ENCODE results near the gene ZNF862. TPM values are rescaled to one million over a fixed set of nuclear protein-coding genes. Genes with fewer than 3 reads are reported as not detected.
A peak's percentile ranks its signal among the peaks of the same experiment; 100 is the strongest.

The ZNF862 gene
- total and polyA plus RNA-seq, 9 donors: 7.9 to 15.4 (median 8.7) TPM

DNA sequence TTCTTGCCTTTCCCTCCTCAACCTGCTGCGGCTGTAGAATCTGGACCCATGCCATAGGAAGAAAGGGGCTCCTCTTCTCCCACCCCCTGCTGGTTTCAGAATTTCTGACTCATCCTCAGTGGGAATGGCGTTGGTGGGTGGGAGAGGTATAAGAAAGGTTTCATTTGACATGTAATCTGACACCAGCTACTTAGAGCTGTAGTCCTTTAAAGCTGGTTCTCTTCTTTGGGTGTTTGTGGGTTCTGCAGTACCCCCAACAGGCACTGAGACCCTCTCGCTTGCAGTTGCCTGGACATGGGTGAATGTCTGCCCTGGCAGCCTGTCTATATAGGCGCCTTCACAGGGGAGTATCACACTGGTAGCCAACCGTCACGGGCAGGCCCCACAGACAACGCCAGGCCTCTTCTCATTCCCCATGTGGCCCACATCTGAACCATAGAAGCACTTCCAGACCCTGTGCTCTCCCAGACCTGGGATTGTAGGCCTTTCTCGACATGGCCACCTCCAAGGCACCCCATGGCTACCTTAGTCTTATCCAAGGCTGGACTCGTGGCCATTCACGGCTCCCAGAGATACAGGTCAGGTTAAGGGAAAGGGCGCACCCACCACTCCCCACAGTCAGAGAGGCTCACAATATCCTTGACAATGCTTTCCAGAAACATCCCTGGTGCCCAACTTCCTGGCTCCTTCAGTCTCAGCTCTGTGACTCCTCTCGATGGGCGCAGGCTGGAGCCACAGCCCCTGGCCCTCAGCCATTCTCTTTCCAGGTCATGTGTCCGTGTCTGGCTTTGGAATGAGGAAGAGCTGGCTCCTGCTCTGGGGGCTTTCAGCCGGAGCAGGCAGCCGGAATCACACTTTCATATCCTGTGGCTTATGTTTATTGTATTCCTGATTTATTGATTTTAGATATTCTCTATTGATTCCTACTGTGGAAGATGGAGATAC lies 17.5 kb downstream of the ZNF862 start:
- Histone ChIP-seq H3K27me3 (ENCODE audit: control insufficient read depth, insufficient read depth, low read length) (no peaks in the 10 kb centered on the region), H3K9me3 (replicated peaks; ENCODE audit: control insufficient read depth, low read depth, low read length) (no peaks in the 10 kb centered on the region), H3K27ac (ENCODE audit: low read length) (no peak overlapping the region), H3K4me1 (ENCODE audit: control insufficient read depth, insufficient read depth, low read length) (peaks cover 16% of the 10 kb centered on the region), H3K36me3 (ENCODE audit: control insufficient read depth, insufficient read depth, low read length) (peaks cover 19% of the 10 kb centered on the region), H3K4me3 (ENCODE audit: low read length) (no peak overlapping the region)
- 69% methylated on average over 9 of the region's 16 CpGs for WGBS (ENCODE audit: insufficient coverage)
- DNase-seq: peak; percentile 62

DNA sequence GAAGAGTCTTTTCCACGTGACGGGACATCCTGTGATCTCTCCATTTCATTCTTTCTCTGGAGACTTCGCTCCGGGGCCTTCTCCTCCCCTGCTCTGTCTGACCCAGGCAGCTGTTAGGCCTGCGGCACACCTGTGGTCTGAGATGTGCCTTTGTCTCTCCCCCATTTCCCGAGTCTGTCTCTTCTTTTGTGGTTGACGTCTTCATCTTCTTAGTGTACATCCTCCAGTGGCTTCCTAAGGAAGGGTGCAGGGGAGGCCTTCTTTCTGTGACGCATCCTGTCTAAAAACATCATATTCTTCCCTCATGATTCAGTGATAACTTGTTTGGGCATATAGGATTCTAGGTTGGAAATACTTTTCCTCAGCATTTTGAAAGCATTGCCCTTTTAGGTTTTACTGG lies 18.4 kb downstream of the ZNF862 start:
- H3K36me3 ChIP-seq (ENCODE audit: control insufficient read depth, insufficient read depth, low read length): peaks cover 27% of the 10 kb centered on the region

GRCh38 chr7:149859369-149859768 lies 21.2 kb downstream of the ZNF862 start:
- WGBS (ENCODE audit: insufficient coverage): 88% methylated on average over 5 of the region's 6 CpGs
- H3K27ac ChIP-seq (ENCODE audit: low read length): no peak overlapping the region
- peaks cover 16% of the 10 kb centered on the region for H3K4me1 ChIP-seq (ENCODE audit: control insufficient read depth, insufficient read depth, low read length)
- H3K9me3 ChIP-seq (replicated peaks; ENCODE audit: control insufficient read depth, low read depth, low read length): no peaks in the 10 kb centered on the region
- peaks cover 46% of the 10 kb centered on the region for H3K36me3 ChIP-seq (ENCODE audit: control insufficient read depth, insufficient read depth, low read length)
- no peaks in the 10 kb centered on the region for H3K27me3 ChIP-seq (ENCODE audit: control insufficient read depth, insufficient read depth, low read length)
- no peak overlapping the region for H3K4me3 ChIP-seq (ENCODE audit: low read length)
- DNase-seq: no peak

More for the DNA sequence above, 18.4 kb downstream of the ZNF862 start:
- H3K27me3 ChIP-seq (ENCODE audit: control insufficient read depth, insufficient read depth, low read length): no peaks in the 10 kb centered on the region
- 57% methylated on average over 5 of the region's 8 CpGs for WGBS (ENCODE audit: insufficient coverage)
- DNase-seq: no peak
- H3K27ac ChIP-seq (ENCODE audit: low read length): no peak overlapping the region
- H3K4me3 ChIP-seq (ENCODE audit: low read length): no peak overlapping the region
- H3K4me1 ChIP-seq (ENCODE audit: control insufficient read depth, insufficient read depth, low read length): peaks cover 16% of the 10 kb centered on the region
- no peaks in the 10 kb centered on the region for H3K9me3 ChIP-seq (replicated peaks; ENCODE audit: control insufficient read depth, low read depth, low read length)

- 90% methylated on average over 2 of the region's 4 CpGs for WGBS (ENCODE audit: insufficient coverage)
- DNase-seq: no peak
- H3K4me1 ChIP-seq (ENCODE audit: control insufficient read depth, insufficient read depth, low read length): peaks cover 11% of the 10 kb centered on the region
- H3K36me3 ChIP-seq (ENCODE audit: control insufficient read depth, insufficient read depth, low read length): peaks cover 50% of the 10 kb centered on the region
- H3K9me3 ChIP-seq (replicated peaks; ENCODE audit: control insufficient read depth, low read depth, low read length): no peaks in the 10 kb centered on the region
- H3K27me3 ChIP-seq (ENCODE audit: control insufficient read depth, insufficient read depth, low read length): no peaks in the 10 kb centered on the region
- no peak overlapping the region for H3K27ac ChIP-seq (ENCODE audit: low read length)
- H3K4me3 ChIP-seq (ENCODE audit: low read length): no peak overlapping the region
These were observed 21.7 kb downstream of the ZNF862 start for GRCh38 chr7:149859876-149860275.

- no peak overlapping the region for H3K27ac ChIP-seq (ENCODE audit: low read length)
- H3K27me3 ChIP-seq (ENCODE audit: control insufficient read depth, insufficient read depth, low read length): no peaks in the 10 kb centered on the region
- H3K4me3 ChIP-seq (ENCODE audit: low read length): no peak overlapping the region
- no peaks in the 10 kb centered on the region for H3K9me3 ChIP-seq (replicated peaks; ENCODE audit: control insufficient read depth, low read depth, low read length)
- peaks cover 58% of the 10 kb centered on the region for H3K36me3 ChIP-seq (ENCODE audit: control insufficient read depth, insufficient read depth, low read length)
- DNase-seq: no peak
- 69% methylated on average over 38 of the region's 45 CpGs for WGBS (ENCODE audit: insufficient coverage)
- H3K4me1 ChIP-seq (ENCODE audit: control insufficient read depth, insufficient read depth, low read length): no peaks in the 10 kb centered on the region
These were observed 22.9 kb downstream of the ZNF862 start for GRCh38 chr7:149860821-149861727.

- no peak overlapping the region for H3K4me3 ChIP-seq (ENCODE audit: low read length)
- no peak overlapping the region for H3K27ac ChIP-seq (ENCODE audit: low read length)
- WGBS (ENCODE audit: insufficient coverage): 90% methylated on average over 16 of the region's 16 CpGs
- no peak for DNase-seq
- no peaks in the 10 kb centered on the region for H3K4me1 ChIP-seq (ENCODE audit: control insufficient read depth, insufficient read depth, low read length)
- no peaks in the 10 kb centered on the region for H3K9me3 ChIP-seq (replicated peaks; ENCODE audit: control insufficient read depth, low read depth, low read length)
- no peaks in the 10 kb centered on the region for H3K27me3 ChIP-seq (ENCODE audit: control insufficient read depth, insufficient read depth, low read length)
- H3K36me3 ChIP-seq (ENCODE audit: control insufficient read depth, insufficient read depth, low read length): peaks cover 64% of the 10 kb centered on the region
These were observed 23.5 kb downstream of the ZNF862 start for GRCh38 chr7:149861728-149862045.

DNA sequence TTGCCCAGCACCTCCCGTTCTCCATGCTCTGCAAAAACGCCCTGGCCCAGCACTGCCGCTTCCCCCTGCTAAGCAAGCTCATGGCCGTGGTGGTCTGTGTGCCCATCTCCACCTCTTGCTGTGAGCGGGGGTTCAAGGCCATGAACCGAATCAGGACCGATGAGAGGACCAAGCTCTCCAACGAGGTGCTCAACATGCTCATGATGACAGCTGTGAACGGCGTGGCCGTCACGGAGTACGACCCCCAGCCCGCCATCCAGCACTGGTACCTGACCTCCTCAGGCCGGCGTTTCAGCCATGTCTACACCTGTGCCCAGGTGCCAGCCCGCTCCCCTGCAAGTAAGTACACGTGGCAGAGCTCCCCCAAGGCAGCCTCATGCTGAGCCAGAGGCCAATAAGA lies 24.0 kb downstream of the ZNF862 start:
- DNase-seq: no peak
- H3K36me3 ChIP-seq (ENCODE audit: control insufficient read depth, insufficient read depth, low read length): peaks cover 68% of the 10 kb centered on the region
- H3K27ac ChIP-seq (ENCODE audit: low read length): no peak overlapping the region
- no peak overlapping the region for H3K4me3 ChIP-seq (ENCODE audit: low read length)
- H3K27me3 ChIP-seq (ENCODE audit: control insufficient read depth, insufficient read depth, low read length): no peaks in the 10 kb centered on the region
- no peaks in the 10 kb centered on the region for H3K4me1 ChIP-seq (ENCODE audit: control insufficient read depth, insufficient read depth, low read length)
- WGBS (ENCODE audit: insufficient coverage): 88% methylated on average over 18 of the region's 18 CpGs
- no peaks in the 10 kb centered on the region for H3K9me3 ChIP-seq (replicated peaks; ENCODE audit: control insufficient read depth, low read depth, low read length)

DNA sequence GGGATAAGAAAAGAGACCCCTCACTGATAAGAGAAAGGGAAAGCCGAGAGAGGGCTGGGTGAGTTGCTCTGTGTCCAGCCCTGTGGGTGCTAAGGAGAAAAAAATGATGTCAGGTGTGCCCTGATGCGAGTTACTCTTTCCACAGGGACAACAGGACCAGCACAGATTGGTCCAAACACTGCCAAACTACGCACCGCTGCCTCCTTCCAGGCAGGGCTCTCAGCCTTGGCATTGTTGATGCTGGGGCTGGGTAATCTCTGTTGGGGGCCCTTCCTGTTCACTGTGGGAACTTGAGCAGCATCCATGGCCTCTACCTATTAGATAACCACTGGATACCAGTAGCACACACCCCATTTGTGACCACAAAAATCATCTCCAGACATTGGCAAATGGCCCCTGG lies 25.3 kb downstream of the ZNF862 start:
- no peak overlapping the region for H3K4me3 ChIP-seq (ENCODE audit: low read length)
- WGBS (ENCODE audit: insufficient coverage): 97% methylated on average over 4 of the region's 4 CpGs
- peaks cover 71% of the 10 kb centered on the region for H3K36me3 ChIP-seq (ENCODE audit: control insufficient read depth, insufficient read depth, low read length)
- peaks cover 1% of the 10 kb centered on the region for H3K4me1 ChIP-seq (ENCODE audit: control insufficient read depth, insufficient read depth, low read length)
- no peaks in the 10 kb centered on the region for H3K9me3 ChIP-seq (replicated peaks; ENCODE audit: control insufficient read depth, low read depth, low read length)
- H3K27ac ChIP-seq (ENCODE audit: low read length): no peak overlapping the region
- no peak for DNase-seq
- H3K27me3 ChIP-seq (ENCODE audit: control insufficient read depth, insufficient read depth, low read length): no peaks in the 10 kb centered on the region

GRCh38 chr7:149864023-149864422 lies 25.8 kb downstream of the ZNF862 start:
- H3K27me3 ChIP-seq (ENCODE audit: control insufficient read depth, insufficient read depth, low read length): no peaks in the 10 kb centered on the region
- no peak overlapping the region for H3K4me3 ChIP-seq (ENCODE audit: low read length)
- WGBS (ENCODE audit: insufficient coverage): 87% methylated on average over 5 of the region's 8 CpGs
- no peak for DNase-seq
- no peaks in the 10 kb centered on the region for H3K9me3 ChIP-seq (replicated peaks; ENCODE audit: control insufficient read depth, low read depth, low read length)
- H3K27ac ChIP-seq (ENCODE audit: low read length): no peak overlapping the region
- peaks cover 3% of the 10 kb centered on the region for H3K4me1 ChIP-seq (ENCODE audit: control insufficient read depth, insufficient read depth, low read length)
- H3K36me3 ChIP-seq (ENCODE audit: control insufficient read depth, insufficient read depth, low read length): peaks cover 71% of the 10 kb centered on the region

- WGBS (ENCODE audit: insufficient coverage): 91% methylated on average over 11 of the region's 12 CpGs
- no peaks in the 10 kb centered on the region for H3K27me3 ChIP-seq (ENCODE audit: control insufficient read depth, insufficient read depth, low read length)
- no peak overlapping the region for H3K4me3 ChIP-seq (ENCODE audit: low read length)
- DNase-seq: no peak
- peaks cover 69% of the 10 kb centered on the region for H3K36me3 ChIP-seq (ENCODE audit: control insufficient read depth, insufficient read depth, low read length)
- peaks cover 3% of the 10 kb centered on the region for H3K4me1 ChIP-seq (ENCODE audit: control insufficient read depth, insufficient read depth, low read length)
- H3K27ac ChIP-seq (ENCODE audit: low read length): no peak overlapping the region
- no peaks in the 10 kb centered on the region for H3K9me3 ChIP-seq (replicated peaks; ENCODE audit: control insufficient read depth, low read depth, low read length)
These were observed 26.6 kb downstream of the ZNF862 start for GRCh38 chr7:149864751-149865150.
